Erythroblast (primary cell): Measurements from ENCODE around the gene ANTXR1.

Source experiments
- DNase-seq, 2 experiments: peaks; one replicate each; lab custom pipeline; 2025; lab: John Stamatoyannopoulos, UW
- GATA1 ChIP-seq: IDR thresholded peaks from 2 replicates; pipeline ENCODE4 v1.6.1; 2011; ENCODE audit warnings: low read depth, mild to moderate bottlenecking, control low read depth, low read length, moderate library complexity
- POLR2A ChIP-seq: IDR thresholded peaks from 2 replicates; pipeline ENCODE4 v1.6.1; 2011; ENCODE audit warnings: mild to moderate bottlenecking, low read length

The ANTXR1 gene

GRCh38 chr2:69208023-69208595 is 195.1 kb downstream of the ANTXR1 start:
- no peak for DNase-seq

GRCh38 chr2:69209482-69209881 is 196.5 kb downstream of the ANTXR1 start:
- TF ChIP-seq GATA1 (no peak), POLR2A (no peak)
- DNase-seq, result no peak

More at GRCh38 chr2:69208023-69208595, 195.1 kb downstream of the ANTXR1 start:
- TF ChIP-seq POLR2A, result no peak
- TF ChIP-seq GATA1, result no peak

- DNase-seq, result no peak
Measured at GRCh38 chr2:69210385-69210784, 197.4 kb downstream of the ANTXR1 start.

GRCh38 chr2:69211048-69211447 is 198.1 kb downstream of the ANTXR1 start:
- no peak for TF ChIP-seq GATA1
- no peak for TF ChIP-seq POLR2A
- no peak for DNase-seq

More at GRCh38 chr2:69210385-69210784, 197.4 kb downstream of the ANTXR1 start:
- no peak for TF ChIP-seq GATA1
- no peak for TF ChIP-seq POLR2A

GRCh38 chr2:69211686-69212085 is 198.7 kb downstream of the ANTXR1 start:
- TF ChIP-seq GATA1, result no peak
- TF ChIP-seq POLR2A, result no peak
- no peak for DNase-seq

- TF ChIP-seq GATA1 (no peak), POLR2A (no peak)
- no peak for DNase-seq
Measured at GRCh38 chr2:69212238-69213028, 199.5 kb downstream of the ANTXR1 start.

- DNase-seq, result no peak
- TF ChIP-seq POLR2A, result no peak
- TF ChIP-seq GATA1, result no peak
Measured at GRCh38 chr2:69213201-69213600, 200.2 kb downstream of the ANTXR1 start.

GRCh38 chr2:69213782-69214181 is 200.8 kb downstream of the ANTXR1 start:
- TF ChIP-seq POLR2A, result no peak
- no peak for TF ChIP-seq GATA1
- DNase-seq, result no peak

- DNase-seq, result no peak
Measured at GRCh38 chr2:69214898-69215297, 201.9 kb downstream of the ANTXR1 start.

GRCh38 chr2:69216535-69217332 is 203.8 kb downstream of the ANTXR1 start:
- no peak for DNase-seq
- TF ChIP-seq POLR2A, result no peak
- TF ChIP-seq GATA1, result no peak

More at GRCh38 chr2:69214898-69215297, 201.9 kb downstream of the ANTXR1 start:
- TF ChIP-seq GATA1 (no peak), POLR2A (no peak)

GRCh38 chr2:69217333-69218080 is 204.5 kb downstream of the ANTXR1 start:
- no peak for TF ChIP-seq GATA1
- no peak for TF ChIP-seq POLR2A
- DNase-seq, result no peak

- no peak for DNase-seq
- no peak for TF ChIP-seq GATA1
- TF ChIP-seq POLR2A, result no peak
Measured at GRCh38 chr2:69221512-69221911, 208.5 kb downstream of the ANTXR1 start.
